H9 (cell line): Measurements from ENCODE around the gene PPP1R1B. TPM values are rescaled to one million over a fixed set of nuclear protein-coding genes. Genes with fewer than 3 reads are reported as not detected.

ENCODE experiments used
- DNase-seq: peaks from one replicate; pipeline ENCODE4 v3.0.0-alpha.2; 2017
- H2AFZ ChIP-seq: one replicate; pipeline ENCODE4 v1.6.1; 2013; ENCODE audit warnings: mild to moderate bottlenecking, low read length, control low read depth, moderate library complexity
- H2AK5ac ChIP-seq: 2 replicates; pipeline ENCODE4 v1.6.1; 2013; ENCODE audit warnings: low read length, control low read depth, mixed read lengths; ENCODE audit not compliant: insufficient read length
- H2BK120ac ChIP-seq: one replicate; pipeline ENCODE4 v1.6.1; 2013; ENCODE audit warnings: low read depth, mild to moderate bottlenecking, low read length, control low read depth, inconsistent platforms; ENCODE audit not compliant: poor library complexity, severe bottlenecking
- H2BK12ac ChIP-seq: 2 replicates; pipeline ENCODE4 v1.6.1; 2013; ENCODE audit warnings: low read length, control low read depth, mixed read lengths, low read depth; ENCODE audit not compliant: insufficient read length
- H2BK15ac ChIP-seq: 2 replicates; pipeline ENCODE4 v1.6.1; 2013; ENCODE audit warnings: low read depth, low read length, control low read depth
- H2BK20ac ChIP-seq: one replicate; pipeline ENCODE4 v1.6.1; 2013; ENCODE audit warnings: low read depth, mild to moderate bottlenecking, low read length, control low read depth, inconsistent platforms; ENCODE audit not compliant: poor library complexity, severe bottlenecking
- H2BK5ac ChIP-seq: 2 replicates; pipeline ENCODE4 v1.6.1; 2013; ENCODE audit warnings: low read length, control low read depth, mixed read lengths; ENCODE audit not compliant: insufficient read length
- H3K14ac ChIP-seq: 2 replicates; pipeline ENCODE4 v1.6.1; 2013; ENCODE audit warnings: low read length, control low read depth; ENCODE audit not compliant: insufficient read depth
- H3K18ac ChIP-seq: 2 replicates; pipeline ENCODE4 v1.6.1; 2013; ENCODE audit warnings: low read depth, mild to moderate bottlenecking, mixed read lengths, low read length, control low read depth; ENCODE audit not compliant: insufficient read length
- H3K23ac ChIP-seq: 2 replicates; pipeline ENCODE4 v1.6.1; 2013; ENCODE audit warnings: low read length, control low read depth, mixed read lengths, low read depth; ENCODE audit not compliant: insufficient read length
- H3K23me2 ChIP-seq: 2 replicates; pipeline ENCODE4 v1.6.1; 2013; ENCODE audit warnings: low read depth, mild to moderate bottlenecking, mixed read lengths, low read length, control low read depth; ENCODE audit not compliant: insufficient read length, poor library complexity, severe bottlenecking
- H3K27ac ChIP-seq: 2 replicates; pipeline ENCODE4 v1.5.1; 2013; ENCODE audit warnings: low read length, control low read depth, mixed read lengths, low read depth; ENCODE audit not compliant: insufficient read length
- H3K27me3 ChIP-seq: 2 replicates; pipeline ENCODE4 v1.6.1; 2013; ENCODE audit warnings: low read length, control low read depth, inconsistent platforms; ENCODE audit not compliant: insufficient read depth
- H3K4ac ChIP-seq: 2 replicates; pipeline ENCODE4 v1.6.1; 2013; ENCODE audit warnings: low read depth, mild to moderate bottlenecking, control low read depth, inconsistent platforms, low read length, moderate library complexity
- H3K4me1 ChIP-seq: 2 replicates; pipeline ENCODE4 v1.6.1; 2013; ENCODE audit warnings: low read length, control low read depth, inconsistent platforms; ENCODE audit not compliant: insufficient read depth
- H3K4me2 ChIP-seq: 2 replicates; pipeline ENCODE4 v1.6.1; 2013; ENCODE audit warnings: low read length, control low read depth, mixed read lengths; ENCODE audit not compliant: insufficient read length, insufficient read depth
- H3K56ac ChIP-seq: 2 replicates; pipeline ENCODE4 v1.6.1; 2013; ENCODE audit warnings: low read depth, mild to moderate bottlenecking, mixed read lengths, low read length, control low read depth; ENCODE audit not compliant: insufficient read length
- H3K79me1 ChIP-seq: 2 replicates; pipeline ENCODE4 v1.6.1; 2013; ENCODE audit warnings: low read depth, mild to moderate bottlenecking, moderate library complexity, low read length, control low read depth, inconsistent platforms; ENCODE audit not compliant: insufficient read depth, poor library complexity, severe bottlenecking
- H3K79me2 ChIP-seq: 2 replicates; pipeline ENCODE4 v1.6.1; 2013; ENCODE audit warnings: low read length, control low read depth, inconsistent platforms; ENCODE audit not compliant: insufficient read depth
- H3K9ac ChIP-seq: 2 replicates; pipeline ENCODE4 v1.6.1; 2013; ENCODE audit warnings: low read length, control low read depth, mixed read lengths; ENCODE audit not compliant: insufficient read length; ENCODE audit errors: extremely low read depth
- H3K9me3 ChIP-seq: one replicate; pipeline ENCODE4 v1.6.1; 2013; ENCODE audit warnings: low read depth, low read length, inconsistent platforms; ENCODE audit not compliant: control insufficient read depth
- H3T11ph ChIP-seq: one replicate; pipeline ENCODE4 v1.6.1; 2013; ENCODE audit warnings: mild to moderate bottlenecking, low read length, control low read depth, inconsistent platforms
- H4K20me1 ChIP-seq: one replicate; pipeline ENCODE4 v1.6.1; 2013; ENCODE audit not compliant: control insufficient read depth, insufficient read length, insufficient read depth
- H4K5ac ChIP-seq: 2 replicates; pipeline ENCODE4 v1.6.1; 2013; ENCODE audit warnings: low read depth, mild to moderate bottlenecking, mixed read lengths, low read length, control low read depth; ENCODE audit not compliant: insufficient read length
- H4K8ac ChIP-seq: replicated peaks from 2 replicates; pipeline ENCODE4 v1.6.1; 2013; ENCODE audit warnings: low read length, control low read depth, mixed read lengths, low read depth; ENCODE audit not compliant: insufficient read length
- H4K91ac ChIP-seq: 2 replicates; pipeline ENCODE4 v1.6.1; 2013; ENCODE audit warnings: low read depth, mild to moderate bottlenecking, moderate library complexity, mixed read lengths, low read length, control low read depth; ENCODE audit not compliant: insufficient read length
- H3K27ac Mint-ChIP-seq, 3 experiments: 2 replicates in 2 of 3; 3 replicates in 1 of 3; pipeline ENCODE4 v1.8.0; 2020 to 2021; ENCODE audit warnings: mixed read lengths in 3 of 3, mild to moderate bottlenecking in 1 of 3, moderate library complexity in 1 of 3
- H3K27me3 Mint-ChIP-seq: 2 replicates; pipeline ENCODE4 v1.8.0; 2021; ENCODE audit warnings: low read depth, mild to moderate bottlenecking, moderate library complexity, mixed read lengths
- H3K36me3 Mint-ChIP-seq, 3 experiments: 2 replicates in 2 of 3; 3 replicates in 1 of 3; pipeline ENCODE4 v1.8.0; 2020 to 2021; ENCODE audit warnings: low read depth in 3 of 3, mixed read lengths in 3 of 3; ENCODE audit not compliant: insufficient read depth in 1 of 3
- H3K4me1 Mint-ChIP-seq, 2 experiments: 2 replicates each; pipeline ENCODE4 v1.8.0; 2020; ENCODE audit warnings: mixed read lengths in 2 of 2
- H3K4me3 Mint-ChIP-seq, 2 experiments: 2 replicates in 1 of 2; 3 replicates in 1 of 2; pipeline ENCODE4 v1.8.0; 2020 to 2021; ENCODE audit warnings: mild to moderate bottlenecking in 2 of 2, mixed read lengths in 2 of 2, moderate library complexity in 1 of 2
- H3K9me3 Mint-ChIP-seq, 2 experiments: 2 replicates in 1 of 2; 3 replicates in 1 of 2; pipeline ENCODE4 v1.8.0; 2020; ENCODE audit warnings: mild to moderate bottlenecking in 2 of 2, mixed read lengths in 2 of 2, moderate library complexity in 1 of 2
- CTCF ChIP-seq: fragments of 200-600 bp; sonication (generic); conservative IDR thresholded peaks from 3 replicates; pipeline ENCODE4 v1.8.0; 2021; ENCODE audit warnings: antibody characterized with exemption, mild to moderate bottlenecking
- WGBS: extraction: QIAGEN DNeasy Blood & Tissue Kit; methylation state at CpG from one replicate; pipeline ENCODE4 v1.1.7; 2013; ENCODE audit warnings: missing lambda C conversion rate, low lambda C conversion rate, mixed read lengths; ENCODE audit not compliant: insufficient read length; ENCODE audit errors: extremely low coverage; 5-methylcytosine and 5-hydroxymethylcytosine counted together
- total RNA-seq: library from RNA; stranded (reverse); gene quantifications from 2 replicates; pipeline ENCODE4 v1.2.1, GENCODE V29; 2021

PPP1R1B gene
- total RNA-seq, 1 experiment from 2014 or later = 15.5 TPM

GRCh38 chr17:39633570-39634183 lies 6.9 kb downstream of the PPP1R1B start:
- WGBS = no CpG with 5 or more reads among the region's 8 CpGs
- Histone ChIP-seq H3K4me2 (no peak overlapping the region), H2BK20ac (no peak overlapping the region), H3K79me2 (no peaks in the 10 kb centered on the region; the same call in 1 of the 2 replicates), H2BK120ac (no peak overlapping the region), H3K9me3 (no peaks in the 10 kb centered on the region), H3K9ac (no peak overlapping the region), H3T11ph (no peak overlapping the region), H2AK5ac (no peak overlapping the region), H4K20me1 (no peaks in the 10 kb centered on the region), H3K23me2 (peaks cover 8% of the 10 kb centered on the region), H3K79me1 (no peaks in the 10 kb centered on the region), H3K56ac (no peak overlapping the region), H3K14ac (no peak overlapping the region), H3K27ac (no peak overlapping the region), H4K5ac (no peak overlapping the region), H3K27me3 (no peaks in the 10 kb centered on the region), H3K4ac (no peak overlapping the region), H4K91ac (no peak overlapping the region), H2BK5ac (no peak overlapping the region), H3K4me1 (peaks cover 26% of the 10 kb centered on the region; the same call in 1 of the 2 replicates), H2BK15ac (no peak overlapping the region), H4K8ac (no peak overlapping the region), H3K18ac (no peak overlapping the region), H2BK12ac (no peak overlapping the region), H2AFZ (no peak overlapping the region), H3K23ac (no peak overlapping the region)
- Mint-ChIP-seq H3K4me1 (peaks cover 69 to 78% of the 10 kb centered on the region in 2 experiments), H3K27ac (peak overlapping the region in 1 of 3 experiments; percentile 28; a peak in 1 of 7 replicates), H3K4me3 (no peak overlapping the region), H3K27me3 (peaks cover 3% of the 10 kb centered on the region), H3K9me3 (no peaks in the 10 kb centered on the region; a peak in 1 of 5 replicates), H3K36me3 (no peaks in the 10 kb centered on the region; a peak in 2 of 7 replicates)
- DNase-seq = no peak
- no peak for TF ChIP-seq CTCF
